Activated CD4-positive, alpha-beta T cell treated with anti-CD3 and anti-CD28 coated beads for 36 hours (primary cell): Measurements from ENCODE around the gene ORC4. TPM values are rescaled to one million over a fixed set of nuclear protein-coding genes. Genes with fewer than 3 reads are reported as not detected.

Source experiments
- ATAC-seq: fragments of 200-7000 bp; cut with Tn5 transposase; one replicate; pipeline ENCODE4 v1.10.0; 2021; ENCODE audit warnings: mild to moderate bottlenecking, moderate library complexity
- CTCF ChIA-PET: fragments of 350-600 bp; sonication (Branson Sonifier 250); formaldehyde crosslinking; loops from one replicate; lab custom pipeline; 2021; ENCODE audit warnings: antibody characterized with exemption; lab: Charles Lee
- POLR2A ChIA-PET: fragments of 350-600 bp; sonication (Branson Sonifier 250); formaldehyde crosslinking; loops from one replicate; lab custom pipeline; 2021; ENCODE audit warnings: antibody characterized with exemption, inconsistent platforms; lab: Charles Lee
- DNase-seq: peaks from one replicate; pipeline ENCODE4 v3.0.0-alpha.2; 2020
- H3K27ac Mint-ChIP-seq: one replicate; pipeline ENCODE4 v1.8.0; 2021; ENCODE audit warnings: mixed read lengths
- H3K27me3 Mint-ChIP-seq: one replicate; pipeline ENCODE4 v1.8.0; 2021; ENCODE audit warnings: mixed read lengths
- H3K36me3 Mint-ChIP-seq: one replicate; pipeline ENCODE4 v1.8.0; 2021; ENCODE audit warnings: low read depth, mixed read lengths
- H3K4me1 Mint-ChIP-seq: one replicate; pipeline ENCODE4 v1.8.0; 2021; ENCODE audit warnings: mixed read lengths
- H3K4me3 Mint-ChIP-seq: one replicate; pipeline ENCODE4 v1.8.0; 2021; ENCODE audit warnings: mild to moderate bottlenecking, moderate library complexity, mixed read lengths
- H3K9me3 Mint-ChIP-seq: one replicate; pipeline ENCODE4 v1.8.0; 2021; ENCODE audit warnings: low read depth, mixed read lengths
- intact Hi-C, 2 experiments: fragments of 100-400 bp; cut with DNase I in 1 of 2; cut with micrococcal nuclease in 1 of 2; formaldehyde crosslinking; loops; one replicate each; pipeline versions ENCODE4 v1.14.2 to v1.15.1; 2022 to 2024; cut with DNase I, micrococcal nuclease
- total RNA-seq, 2 experiments: library from RNA; stranded (reverse); gene quantifications; one replicate each; pipeline ENCODE4 v1.2.3, GENCODE V29; 2021

Gene ORC4
- total RNA-seq, 2 experiments from 2014 or later = 41.2 to 41.8 TPM

- Mint-ChIP-seq H3K27ac (no peak overlapping the region), H3K4me1 (peaks cover 3% of the 10 kb centered on the region), H3K27me3 (no peaks in the 10 kb centered on the region), H3K4me3 (no peak overlapping the region), H3K9me3 (no peaks in the 10 kb centered on the region), H3K36me3 (peaks cover 10% of the 10 kb centered on the region)
- ChIA-PET POLR2A (no interaction called here), CTCF (interaction anchor here (0.9 to 5.5 kb wide), 5 partner anchors 10 to 864 kb away, joined by 3 to 60 read pairs (median 4); no protein-coding TSS in a partner anchor)
- ATAC-seq (no peak), DNase-seq (no peak)
- intact Hi-C loops = no loop called here
These were observed 111.4 kb downstream of the ORC4 start for GRCh38 chr2:147909178-147909577.

GRCh38 chr2:147904051-147904450, 116.5 kb downstream of the ORC4 start:
- ChIA-PET POLR2A (no interaction called here), CTCF (no interaction called here)
- no peaks in the 10 kb centered on the region for H3K27me3 Mint-ChIP-seq
- intact Hi-C loops = no loop called here
- H3K4me3 Mint-ChIP-seq = no peak overlapping the region
- ATAC-seq (no peak), DNase-seq (no peak)
- H3K36me3 Mint-ChIP-seq = peaks cover 13% of the 10 kb centered on the region
- no peaks in the 10 kb centered on the region for H3K9me3 Mint-ChIP-seq
- H3K4me1 Mint-ChIP-seq = peaks cover 5% of the 10 kb centered on the region
- H3K27ac Mint-ChIP-seq = no peak overlapping the region

- H3K27ac Mint-ChIP-seq = no peak overlapping the region
- POLR2A ChIA-PET = no interaction called here
- CTCF ChIA-PET = interaction anchor here (0.9 kb wide), 1 partner anchor 842 kb away, joined by 6 read pairs; no protein-coding TSS in a partner anchor
These were observed 131.9 kb downstream of the ORC4 start for GRCh38 chr2:147888680-147889079.

GRCh38 chr2:147886136-147886535, 134.4 kb downstream of the ORC4 start:
- POLR2A ChIA-PET = no interaction called here
- no peaks in the 10 kb centered on the region for H3K36me3 Mint-ChIP-seq
- no peaks in the 10 kb centered on the region for H3K9me3 Mint-ChIP-seq
- CTCF ChIA-PET = interaction anchor here (2.0 kb wide), 1 partner anchor 25 kb away, joined by 6 read pairs; no protein-coding TSS in a partner anchor
- no peak overlapping the region for H3K4me3 Mint-ChIP-seq
- ATAC-seq = no peak
- H3K27ac Mint-ChIP-seq = no peak overlapping the region
- peaks cover 27% of the 10 kb centered on the region for H3K4me1 Mint-ChIP-seq
- H3K27me3 Mint-ChIP-seq = no peaks in the 10 kb centered on the region
- DNase-seq = no peak
- intact Hi-C loops = no loop called here

More at GRCh38 chr2:147888680-147889079, 131.9 kb downstream of the ORC4 start:
- Mint-ChIP-seq H3K36me3 (peaks cover 1% of the 10 kb centered on the region), H3K4me3 (no peak overlapping the region), H3K27me3 (no peaks in the 10 kb centered on the region), H3K9me3 (no peaks in the 10 kb centered on the region), H3K4me1 (peaks cover 26% of the 10 kb centered on the region)
- peak; percentile 30 for ATAC-seq
- no peak for DNase-seq
- intact Hi-C loops = no loop called here

- ChIA-PET POLR2A (no interaction called here), CTCF (interaction anchor here (1.4 kb wide), 1 partner anchor 31 kb away, joined by 5 read pairs; no protein-coding TSS in a partner anchor)
- H3K4me3 Mint-ChIP-seq = no peak overlapping the region
- peak; percentile 23 for ATAC-seq
- no peaks in the 10 kb centered on the region for H3K27me3 Mint-ChIP-seq
- no peak for DNase-seq
- no peaks in the 10 kb centered on the region for H3K36me3 Mint-ChIP-seq
- peak overlapping the region; percentile 4 for H3K27ac Mint-ChIP-seq
- H3K9me3 Mint-ChIP-seq = no peaks in the 10 kb centered on the region
- intact Hi-C loops = no loop called here
- H3K4me1 Mint-ChIP-seq = peaks cover 34% of the 10 kb centered on the region
These were observed 135.7 kb downstream of the ORC4 start for GRCh38 chr2:147884830-147885229.

GRCh38 chr2:147882631-147883030, 137.9 kb downstream of the ORC4 start:
- Mint-ChIP-seq H3K4me3 (no peak overlapping the region), H3K27me3 (no peaks in the 10 kb centered on the region), H3K4me1 (peaks cover 30% of the 10 kb centered on the region), H3K36me3 (no peaks in the 10 kb centered on the region), H3K27ac (no peak overlapping the region), H3K9me3 (no peaks in the 10 kb centered on the region)
- POLR2A ChIA-PET = no interaction called here
- CTCF ChIA-PET = interaction anchor here (1.6 kb wide), 1 partner anchor 10 kb away, joined by 3 read pairs; no protein-coding TSS in a partner anchor
- ATAC-seq (no peak), DNase-seq (no peak)
- intact Hi-C loops = no loop called here

Other genes starting within 250 kb of the ORC4 start
- 1 to 10 TPM; 3.5 TPM for gene ACVR2A, start 175.7 kb downstream of the ORC4 start, total RNA-seq
- gene MBD5, start 354 bp upstream of the ORC4 start, total RNA-seq = 10 to 100 TPM; 20.1 to 26.5 TPM